ENCODE data around the gene RASGRF1. TPM values are rescaled to one million over a fixed set of nuclear protein-coding genes. Genes with fewer than 3 reads are reported as not detected.

Gene RASGRF1
- polyA plus RNA-seq, 3 donors = 0.11 TPM; not detected in 2

GRCh38 chr15:79041601-79042168 lies 48.9 kb downstream of the RASGRF1 start:
- no peaks in the 10 kb centered on the region for H4K20me1 ChIP-seq (ENCODE audit: insufficient read depth, low read length)
- no peak overlapping the region for H3K27ac ChIP-seq (ENCODE audit: low read depth in 1 of 2, low read length in 2 of 2)
- H3K4me1 ChIP-seq (ENCODE audit: control insufficient read depth in 1 of 2, insufficient read depth in 2 of 2, low read length in 2 of 2) = no peaks in the 10 kb centered on the region
- intact Hi-C loops (cut with micrococcal nuclease) = no loop called here
- peaks cover 0 to 5% of the 10 kb centered on the region in 2 donors for H3K27me3 ChIP-seq (ENCODE audit: control insufficient read depth in 2 of 2, insufficient read depth in 2 of 2, low read length in 2 of 2)
- no peaks in the 10 kb centered on the region for H3K36me3 ChIP-seq (replicated peaks in 1 of 2; ENCODE audit: control insufficient read depth in 1 of 2, insufficient read depth in 2 of 2, low read length in 2 of 2)
- no peak overlapping the region for H3K4me2 ChIP-seq (replicated peaks; ENCODE audit: extremely low read depth, low read length, poor library complexity, severe bottlenecking)
- DNase-seq = no peak
- Mint-ChIP-seq H3K4me1 (no peaks in the 10 kb centered on the region), H3K36me3 (no peaks in the 10 kb centered on the region), H3K4me3 (no peak overlapping the region), H3K9me3 (peaks cover 2 to 24% (median 13%) of the 10 kb centered on the region in 7 donors), H3K27ac (no peak overlapping the region), H3K27me3 (ENCODE audit: low read depth in 3 of 3) (peaks cover 14 to 26% (median 17%) of the 10 kb centered on the region in 3 donors)
- no peaks in the 10 kb centered on the region for H3K79me2 ChIP-seq (ENCODE audit: insufficient read depth, low read length)
- H3K4me3 ChIP-seq (replicated peaks in 1 of 3; ENCODE audit: low read depth in 2 of 3, low read length in 3 of 3) = no peak overlapping the region
- WGBS (ENCODE audit: insufficient coverage) = 66% methylated on average over 2 of the region's 4 CpGs
- peaks cover 8 to 9% of the 10 kb centered on the region in 2 donors for H3K9me3 ChIP-seq (replicated peaks in 1 of 2; ENCODE audit: control insufficient read depth in 1 of 2, insufficient read depth in 1 of 2, low read length in 2 of 2)
- no peak overlapping the region for H2AFZ ChIP-seq (ENCODE audit: insufficient read depth, low read depth, low read length, poor library complexity, severe bottlenecking)
- TF ChIP-seq CTCF (IDR thresholded peaks at IDR 0.05) = no peak
- no peak overlapping the region for H3K9ac ChIP-seq (ENCODE audit: insufficient read depth, low read length, poor library complexity, severe bottlenecking)

- Histone ChIP-seq H3K27ac (ENCODE audit: low read depth in 1 of 2, low read length in 2 of 2) (no peak overlapping the region), H3K27me3 (ENCODE audit: control insufficient read depth in 2 of 2, insufficient read depth in 2 of 2, low read length in 2 of 2) (peaks cover 0 to 8% of the 10 kb centered on the region in 2 donors), H3K9ac (ENCODE audit: insufficient read depth, low read length, poor library complexity, severe bottlenecking) (no peak overlapping the region), H3K79me2 (ENCODE audit: insufficient read depth, low read length) (no peaks in the 10 kb centered on the region), H3K4me3 (replicated peaks in 1 of 3; ENCODE audit: low read depth in 2 of 3, low read length in 3 of 3) (no peak overlapping the region), H3K9me3 (replicated peaks in 1 of 2; ENCODE audit: control insufficient read depth in 1 of 2, insufficient read depth in 1 of 2, low read length in 2 of 2) (peaks cover 6 to 7% of the 10 kb centered on the region in 2 donors), H4K20me1 (ENCODE audit: insufficient read depth, low read length) (no peaks in the 10 kb centered on the region), H2AFZ (ENCODE audit: insufficient read depth, low read depth, low read length, poor library complexity, severe bottlenecking) (no peak overlapping the region), H3K36me3 (replicated peaks in 1 of 2; ENCODE audit: control insufficient read depth in 1 of 2, insufficient read depth in 2 of 2, low read length in 2 of 2) (no peaks in the 10 kb centered on the region), H3K4me1 (ENCODE audit: control insufficient read depth in 1 of 2, insufficient read depth in 2 of 2, low read length in 2 of 2) (no peaks in the 10 kb centered on the region), H3K4me2 (replicated peaks; ENCODE audit: extremely low read depth, low read length, poor library complexity, severe bottlenecking) (no peak overlapping the region)
- peaks cover 2 to 15% (median 6%) of the 10 kb centered on the region in 7 donors for H3K9me3 Mint-ChIP-seq
- no peak overlapping the region for H3K27ac Mint-ChIP-seq
- H3K36me3 Mint-ChIP-seq = no peaks in the 10 kb centered on the region
- H3K27me3 Mint-ChIP-seq (ENCODE audit: low read depth in 3 of 3) = peaks cover 25 to 35% (median 30%) of the 10 kb centered on the region in 3 donors
- intact Hi-C loops (cut with micrococcal nuclease) = no loop called here
- peaks cover under 1% of the 10 kb centered on the region for H3K4me1 Mint-ChIP-seq
- H3K4me3 Mint-ChIP-seq = no peak overlapping the region
- no peak for DNase-seq
- no peak for TF ChIP-seq CTCF (IDR thresholded peaks at IDR 0.05)
- 91% methylated on average over 1 of the region's 1 CpG for whole genome bisulfite sequencing (ENCODE audit: insufficient coverage)
Observed at GRCh38 chr15:79037848-79038247, 52.7 kb downstream of the RASGRF1 start.
